RWPE1 (cell line): ENCODE measurements around the gene PPP3R1.

ENCODE experiments used
- CTCF ChIA-PET: fragments of 350-600 bp; sonication (Branson Sonifier 250); formaldehyde crosslinking; extraction: SDS; loops from one replicate; lab custom pipeline; 2021; lab: Yijun Ruan, JAX
- POLR2A ChIA-PET: fragments of 400-600 bp; formaldehyde crosslinking; extraction: SDS; loops from one replicate; lab custom pipeline; 2020; ENCODE audit warnings: antibody characterized with exemption; ENCODE audit not compliant: low non-redundant PET; lab: Yijun Ruan, JAX
- DNase-seq: peaks from one replicate; pipeline ENCODE4 v3.0.0; 2012; ENCODE audit warnings: low spot score
- H3K27ac ChIP-seq: fragments of 450-650 bp; 2 replicates; pipeline ENCODE4 v1.5.1; 2017
- CTCF ChIP-seq: fragments of 450-650 bp; conservative IDR thresholded peaks from 2 replicates; pipeline ENCODE4 v1.5.1; 2017; ENCODE audit warnings: low read depth, mild to moderate bottlenecking

Gene PPP3R1

GRCh38 chr2:68223419-68223818, 28.9 kb downstream of the PPP3R1 start:
- ChIA-PET POLR2A (no interaction called here), CTCF (no interaction called here)
- no peak overlapping the region for H3K27ac ChIP-seq
- DNase-seq: no peak
- TF ChIP-seq CTCF: no peak

GRCh38 chr2:68222287-68222686, 30.0 kb downstream of the PPP3R1 start:
- ChIA-PET CTCF (interaction anchor here (0.6 to 1.1 kb wide), 3 partner anchors 60 to 534 kb away, joined by 3 to 5 read pairs (median 3); no protein-coding TSS in a partner anchor), POLR2A (no interaction called here)
- no peak overlapping the region for H3K27ac ChIP-seq
- DNase-seq: no peak
- no peak for TF ChIP-seq CTCF

GRCh38 chr2:68218343-68218901, 33.9 kb downstream of the PPP3R1 start:
- no peak overlapping the region for H3K27ac ChIP-seq
- CTCF ChIA-PET: interaction anchor here (0.8 to 1.7 kb wide), 2 partner anchors 10 to 23 kb away, joined by 3 to 4 read pairs; no protein-coding TSS in a partner anchor
- no peak for DNase-seq
- TF ChIP-seq CTCF: no peak
- POLR2A ChIA-PET: no interaction called here

GRCh38 chr2:68217729-68218128, 34.6 kb downstream of the PPP3R1 start:
- ChIA-PET CTCF (interaction anchor here (1.7 kb wide), 1 partner anchor 22 kb away, joined by 4 read pairs; no protein-coding TSS in a partner anchor), POLR2A (no interaction called here)
- H3K27ac ChIP-seq: no peak overlapping the region
- DNase-seq: no peak
- TF ChIP-seq CTCF: no peak

GRCh38 chr2:68216454-68217310, 35.6 kb downstream of the PPP3R1 start:
- TF ChIP-seq CTCF: no peak
- H3K27ac ChIP-seq: no peak overlapping the region
- ChIA-PET POLR2A (interaction anchor here (0.5 kb wide), 1 partner anchor 14 kb away, joined by 6 read pairs; no protein-coding TSS in a partner anchor), CTCF (interaction anchor here (0.7 to 1.7 kb wide), 3 partner anchors 10 to 1507 kb away, joined by 3 to 4 read pairs (median 3); no protein-coding TSS in a partner anchor)
- DNase-seq: no peak

- CTCF ChIA-PET: interaction anchor here (0.6 to 1.0 kb wide), 2 partner anchors 13 to 28 kb away, joined by 3 read pairs; no protein-coding TSS in a partner anchor
These were observed 38.0 kb downstream of the PPP3R1 start for GRCh38 chr2:68214381-68214780.

More at GRCh38 chr2:68214381-68214780, 38.0 kb downstream of the PPP3R1 start:
- no peak for DNase-seq
- POLR2A ChIA-PET: no interaction called here
- H3K27ac ChIP-seq: no peak overlapping the region
- no peak for TF ChIP-seq CTCF
